Esophagus (tissue), 2 donors: ENCODE data around the gene PRKAA2. TPM values are rescaled to one million over a fixed set of nuclear protein-coding genes. Genes with fewer than 3 reads are reported as not detected.
"Not testable (repeated sequence)": the region's sequence is repeated elsewhere in the genome, so short reads cannot be mapped to it uniquely, and the experiment has no call there.

ENCODE experiments used
- H3K27ac ChIP-seq, 2 donors: one replicate each; pipeline ENCODE4 v1.5.1; 2013; ENCODE audit warnings: low read depth in 2 of 2, mild to moderate bottlenecking in 2 of 2, inconsistent platforms in 1 of 2, low read length in 1 of 2, moderate library complexity in 1 of 2
- H3K27me3 ChIP-seq, 2 donors: one replicate each; pipeline ENCODE4 v1.6.1; 2013; ENCODE audit warnings: low read length in 2 of 2, control low read depth in 1 of 2, mild to moderate bottlenecking in 1 of 2; ENCODE audit not compliant: insufficient read depth in 2 of 2, control insufficient read depth in 1 of 2
- H3K36me3 ChIP-seq, 2 donors: one replicate each; pipeline ENCODE4 v1.6.1; 2013; ENCODE audit warnings: low read length in 1 of 2; ENCODE audit not compliant: control insufficient read depth in 2 of 2, insufficient read depth in 2 of 2
- H3K4me1 ChIP-seq, 2 donors: one replicate each; pipeline ENCODE4 v1.6.1; 2013; ENCODE audit warnings: low read length in 1 of 2; ENCODE audit not compliant: control insufficient read depth in 2 of 2, insufficient read depth in 2 of 2
- H3K4me3 ChIP-seq, 2 donors: one replicate each; pipeline ENCODE4 v1.5.1; 2013; ENCODE audit warnings: low read length in 2 of 2, mild to moderate bottlenecking in 2 of 2, low read depth in 1 of 2, moderate library complexity in 1 of 2
- H3K9me3 ChIP-seq, 2 donors: one replicate each; pipeline ENCODE4 v1.6.1; 2013; ENCODE audit warnings: mild to moderate bottlenecking in 2 of 2, low read depth in 1 of 2, low read length in 1 of 2, moderate library complexity in 1 of 2; ENCODE audit not compliant: control insufficient read depth in 2 of 2, insufficient read depth in 1 of 2
- WGBS, 2 donors: extraction: QIAGEN DNeasy Blood & Tissue Kit; methylation state at CpG; one replicate each; pipeline ENCODE4 v1.1.7; 2013; 5-methylcytosine and 5-hydroxymethylcytosine counted together
- polyA plus RNA-seq, 2 donors: library from polyadenylated mRNA; stranded (reverse); fragments of 200-250 nt; gene quantifications; one replicate each; pipeline ENCODE4 v1.2.3, GENCODE V29; 2013
- donor health status: healthy with polysubstance abuse.
- donor health status: Bipolar disorder and iron deficiency.

PRKAA2 gene
- 1 to 10 TPM in 1 of 2 donors, under 1 TPM in 1; 0.98 to 1.2 TPM for polyA plus RNA-seq

- WGBS, 2 donors: 1 to 2% methylated on average over 75 to 103 of the region's 103 CpGs
- Histone ChIP-seq H3K9me3 (no peaks in the 10 kb centered on the region), H3K27me3 (no peaks in the 10 kb centered on the region), H3K4me1 (no peaks in the 10 kb centered on the region), H3K27ac (peak within 1 kb of the TSS; percentile 70 to 74), H3K4me3 (peak within 1 kb of the TSS; percentile 67 to 76), H3K36me3 (no peaks in the 10 kb centered on the region)
These were observed at the start of gene PRKAA2 for GRCh38 chr1:56644919-56645676. Gene PRKAA2, plus strand, starts transcription at chr1:56645314. Its CDS starts 74 bp downstream, at chr1:56645388.

GRCh38 chr1:56595397-56596191 is 49.5 kb upstream of the PRKAA2 start:
- not testable (repeated sequence) for H3K4me1 ChIP-seq, H3K27me3 ChIP-seq, H3K36me3 ChIP-seq, H3K27ac ChIP-seq, H3K4me3 ChIP-seq, H3K9me3 ChIP-seq
- WGBS, 2 donors: 93 to 96% methylated on average over 5 of the region's 5 CpGs

GRCh38 chr1:56610097-56610496 is 35.0 kb upstream of the PRKAA2 start:
- H3K36me3 ChIP-seq, H3K9me3 ChIP-seq, H3K27me3 ChIP-seq, H3K27ac ChIP-seq, H3K4me1 ChIP-seq, H3K4me3 ChIP-seq: not testable (repeated sequence)
- 39 to 62% methylated on average over 2 of the region's 2 CpGs for WGBS, 2 donors

- H3K27ac ChIP-seq, H3K9me3 ChIP-seq, H3K36me3 ChIP-seq, H3K4me1 ChIP-seq, H3K27me3 ChIP-seq, H3K4me3 ChIP-seq: not testable (repeated sequence)
- WGBS, 2 donors: 85 to 86% methylated on average over 6 of the region's 6 CpGs
These were observed 34.3 kb upstream of the PRKAA2 start for GRCh38 chr1:56610770-56611169.

GRCh38 chr1:56617141-56617540 is 28.0 kb upstream of the PRKAA2 start:
- Histone ChIP-seq H3K9me3 (no peaks in the 10 kb centered on the region), H3K4me3 (no peak overlapping the region), H3K36me3 (no peaks in the 10 kb centered on the region), H3K4me1 (no peaks in the 10 kb centered on the region), H3K27me3 (no peaks in the 10 kb centered on the region), H3K27ac (no peak overlapping the region)
- 73 to 76% methylated on average over 2 of the region's 2 CpGs for WGBS, 2 donors

GRCh38 chr1:56625819-56626440 is 19.2 kb upstream of the PRKAA2 start:
- Histone ChIP-seq H3K4me3 (no peak overlapping the region), H3K27ac (no peak overlapping the region), H3K27me3 (no peaks in the 10 kb centered on the region), H3K36me3 (no peaks in the 10 kb centered on the region), H3K4me1 (no peaks in the 10 kb centered on the region), H3K9me3 (no peaks in the 10 kb centered on the region)
- 61 to 63% methylated on average over 5 of the region's 5 CpGs for WGBS, 2 donors

- Histone ChIP-seq H3K36me3 (no peaks in the 10 kb centered on the region), H3K27me3 (no peaks in the 10 kb centered on the region), H3K4me1 (no peaks in the 10 kb centered on the region), H3K27ac (no peak overlapping the region), H3K9me3 (no peaks in the 10 kb centered on the region), H3K4me3 (no peak overlapping the region)
These were observed 18.6 kb upstream of the PRKAA2 start for GRCh38 chr1:56626546-56626945.

GRCh38 chr1:56627019-56627635 is 18.0 kb upstream of the PRKAA2 start:
- H3K27me3 ChIP-seq: no peaks in the 10 kb centered on the region
- H3K36me3 ChIP-seq: no peaks in the 10 kb centered on the region
- WGBS, 2 donors: 73 to 82% methylated on average over 3 of the region's 3 CpGs
- no peaks in the 10 kb centered on the region for H3K4me1 ChIP-seq
- no peaks in the 10 kb centered on the region for H3K9me3 ChIP-seq
- no peak overlapping the region for H3K4me3 ChIP-seq
- no peak overlapping the region for H3K27ac ChIP-seq

- 65 to 68% methylated on average over 3 of the region's 3 CpGs for WGBS, 2 donors
- Histone ChIP-seq H3K9me3 (no peaks in the 10 kb centered on the region), H3K27me3 (no peaks in the 10 kb centered on the region), H3K36me3 (no peaks in the 10 kb centered on the region), H3K27ac (no peak overlapping the region), H3K4me3 (no peak overlapping the region), H3K4me1 (no peaks in the 10 kb centered on the region)
These were observed 17.5 kb upstream of the PRKAA2 start for GRCh38 chr1:56627636-56628039.
